ENCODE results near the gene IQCE.
"Not testable (repeated sequence)": the region's sequence is repeated elsewhere in the genome, so short reads cannot be mapped to it uniquely, and the experiment has no call there.

The IQCE gene

GRCh38 chr7:2587778-2588177 lies 29.0 kb downstream of the IQCE start:
- no peak overlapping the region for H2AFZ ChIP-seq (ENCODE audit: insufficient read depth, low read length, poor library complexity)
- no peaks in the 10 kb centered on the region for H3K27me3 ChIP-seq (ENCODE audit: insufficient read depth, low read length)
- DNase-seq, result no peak
- no peak overlapping the region for H2AK5ac ChIP-seq (ENCODE audit: low read length)
- WGBS (ENCODE audit: extremely low coverage, insufficient coverage, insufficient read length), result no CpG with 5 or more reads among the region's 21 CpGs
- H2BK120ac ChIP-seq (ENCODE audit: insufficient read depth, low read length, poor library complexity), result no peak overlapping the region
- H4K91ac ChIP-seq (ENCODE audit: low read depth, low read length), result no peak overlapping the region
- no peak overlapping the region for H3K9ac ChIP-seq (ENCODE audit: low read length)
- H4K12ac ChIP-seq (ENCODE audit: low read depth, low read length), result no peak overlapping the region
- no peaks in the 10 kb centered on the region for H3K79me2 ChIP-seq (ENCODE audit: control insufficient read depth, insufficient read depth, low read length, poor library complexity)
- H3K4me2 ChIP-seq (ENCODE audit: low read length), result no peak overlapping the region
- H3K27ac ChIP-seq (ENCODE audit: low read depth, low read length), result no peak overlapping the region
- no peaks in the 10 kb centered on the region for H3K79me1 ChIP-seq (ENCODE audit: low read length)
- no peak overlapping the region for H3K4me3 ChIP-seq (ENCODE audit: low read depth, low read length)
- no peak overlapping the region for H3K23ac ChIP-seq (ENCODE audit: low read length)
- H2BK5ac ChIP-seq (ENCODE audit: low read depth, low read length, poor library complexity), result no peak overlapping the region
- no peaks in the 10 kb centered on the region for H3K4me1 ChIP-seq (ENCODE audit: control insufficient read depth in 1 of 2, insufficient read depth in 2 of 2, low read length in 2 of 2)
- H3K14ac ChIP-seq (ENCODE audit: low read length), result no peak overlapping the region
- peaks cover 33 to 40% of the 10 kb centered on the region in 2 experiments for H3K36me3 ChIP-seq (ENCODE audit: control insufficient read depth in 1 of 2, insufficient read depth in 2 of 2, low read length in 2 of 2)
- H3K4ac ChIP-seq (ENCODE audit: low read depth, low read length), result no peak overlapping the region
- peaks cover 2% of the 10 kb centered on the region for H3K9me3 ChIP-seq (ENCODE audit: insufficient read depth, low read depth, low read length)
- no peak overlapping the region for H2BK12ac ChIP-seq (ENCODE audit: low read length)
- H4K8ac ChIP-seq (ENCODE audit: low read depth, low read length), result no peak overlapping the region
- H3K18ac ChIP-seq (ENCODE audit: low read length), result no peak overlapping the region

GRCh38 chr7:2589341-2589740 lies 30.6 kb downstream of the IQCE start:
- Histone ChIP-seq H3K9ac (ENCODE audit: low read length) (no peak overlapping the region), H4K8ac (ENCODE audit: low read depth, low read length) (no peak overlapping the region), H3K4me1 (ENCODE audit: control insufficient read depth in 1 of 2, insufficient read depth in 2 of 2, low read length in 2 of 2) (no peaks in the 10 kb centered on the region), H3K27me3 (ENCODE audit: insufficient read depth, low read length) (no peaks in the 10 kb centered on the region), H3K79me1 (ENCODE audit: low read length) (no peaks in the 10 kb centered on the region), H2AFZ (ENCODE audit: insufficient read depth, low read length, poor library complexity) (no peak overlapping the region), H3K23ac (ENCODE audit: low read length) (no peak overlapping the region), H4K91ac (ENCODE audit: low read depth, low read length) (no peak overlapping the region), H3K18ac (ENCODE audit: low read length) (no peak overlapping the region), H3K4me2 (ENCODE audit: low read length) (no peak overlapping the region), H3K9me3 (ENCODE audit: insufficient read depth, low read depth, low read length) (peaks cover 2% of the 10 kb centered on the region), H2BK5ac (ENCODE audit: low read depth, low read length, poor library complexity) (no peak overlapping the region), H2AK5ac (ENCODE audit: low read length) (no peak overlapping the region), H3K36me3 (ENCODE audit: control insufficient read depth in 1 of 2, insufficient read depth in 2 of 2, low read length in 2 of 2) (peaks cover 37 to 47% of the 10 kb centered on the region in 2 experiments), H3K27ac (ENCODE audit: low read depth, low read length) (no peak overlapping the region), H3K79me2 (ENCODE audit: control insufficient read depth, insufficient read depth, low read length, poor library complexity) (no peaks in the 10 kb centered on the region), H4K12ac (ENCODE audit: low read depth, low read length) (no peak overlapping the region), H3K14ac (ENCODE audit: low read length) (no peak overlapping the region), H2BK12ac (ENCODE audit: low read length) (no peak overlapping the region), H3K4me3 (ENCODE audit: low read depth, low read length) (no peak overlapping the region), H3K4ac (ENCODE audit: low read depth, low read length) (no peak overlapping the region), H2BK120ac (ENCODE audit: insufficient read depth, low read length, poor library complexity) (no peak overlapping the region)
- DNase-seq, result no peak
- WGBS (ENCODE audit: extremely low coverage, insufficient coverage, insufficient read length), result no CpG with 5 or more reads among the region's 16 CpGs

GRCh38 chr7:2589941-2590340 lies 31.2 kb downstream of the IQCE start:
- not testable (repeated sequence) for H3K9me3 ChIP-seq (ENCODE audit: insufficient read depth, low read depth, low read length); H3K4me3 ChIP-seq (ENCODE audit: low read depth, low read length); H2AFZ ChIP-seq (ENCODE audit: insufficient read depth, low read length, poor library complexity); H2BK12ac ChIP-seq (ENCODE audit: low read length); H4K8ac ChIP-seq (ENCODE audit: low read depth, low read length); H3K14ac ChIP-seq (ENCODE audit: low read length); H2AK5ac ChIP-seq (ENCODE audit: low read length); DNase-seq; H3K4me2 ChIP-seq (ENCODE audit: low read length); H4K91ac ChIP-seq (ENCODE audit: low read depth, low read length); H2BK5ac ChIP-seq (ENCODE audit: low read depth, low read length, poor library complexity); H4K12ac ChIP-seq (ENCODE audit: low read depth, low read length); H3K4me1 ChIP-seq (ENCODE audit: control insufficient read depth in 1 of 2, insufficient read depth in 2 of 2, low read length in 2 of 2); H2BK120ac ChIP-seq (ENCODE audit: insufficient read depth, low read length, poor library complexity); H3K9ac ChIP-seq (ENCODE audit: low read length); H3K27me3 ChIP-seq (ENCODE audit: insufficient read depth, low read length); H3K18ac ChIP-seq (ENCODE audit: low read length); H3K23ac ChIP-seq (ENCODE audit: low read length); H3K79me1 ChIP-seq (ENCODE audit: low read length); H3K4ac ChIP-seq (ENCODE audit: low read depth, low read length); H3K79me2 ChIP-seq (ENCODE audit: control insufficient read depth, insufficient read depth, low read length, poor library complexity); H3K27ac ChIP-seq (ENCODE audit: low read depth, low read length)
- WGBS (ENCODE audit: extremely low coverage, insufficient coverage, insufficient read length), result no CpG with 5 or more reads among the region's 15 CpGs
- peaks cover 38 to 50% of the 10 kb centered on the region in 2 experiments for H3K36me3 ChIP-seq (ENCODE audit: control insufficient read depth in 1 of 2, insufficient read depth in 2 of 2, low read length in 2 of 2)

- no peaks in the 10 kb centered on the region for H3K79me2 ChIP-seq (ENCODE audit: control insufficient read depth, insufficient read depth, low read length, poor library complexity)
These were observed 33.6 kb downstream of the IQCE start for GRCh38 chr7:2592375-2592865.

More at GRCh38 chr7:2592375-2592865, 33.6 kb downstream of the IQCE start:
- no peak overlapping the region for H2AFZ ChIP-seq (ENCODE audit: insufficient read depth, low read length, poor library complexity)
- no peak overlapping the region for H3K4me3 ChIP-seq (ENCODE audit: low read depth, low read length)
- H3K9me3 ChIP-seq (ENCODE audit: insufficient read depth, low read depth, low read length), result no peaks in the 10 kb centered on the region
- no peak overlapping the region for H3K14ac ChIP-seq (ENCODE audit: low read length)
- no peak overlapping the region for H4K12ac ChIP-seq (ENCODE audit: low read depth, low read length)
- no peak overlapping the region for H3K9ac ChIP-seq (ENCODE audit: low read length)
- H2BK12ac ChIP-seq (ENCODE audit: low read length), result no peak overlapping the region
- H4K91ac ChIP-seq (ENCODE audit: low read depth, low read length), result no peak overlapping the region
- H3K36me3 ChIP-seq (ENCODE audit: control insufficient read depth in 1 of 2, insufficient read depth in 2 of 2, low read length in 2 of 2), result peaks cover 40 to 49% of the 10 kb centered on the region in 2 experiments
- no peaks in the 10 kb centered on the region for H3K4me1 ChIP-seq (ENCODE audit: control insufficient read depth in 1 of 2, insufficient read depth in 2 of 2, low read length in 2 of 2)
- H3K79me1 ChIP-seq (ENCODE audit: low read length), result no peaks in the 10 kb centered on the region
- no peak overlapping the region for H3K18ac ChIP-seq (ENCODE audit: low read length)
- H4K8ac ChIP-seq (ENCODE audit: low read depth, low read length), result no peak overlapping the region
- no peak overlapping the region for H2BK120ac ChIP-seq (ENCODE audit: insufficient read depth, low read length, poor library complexity)
- no CpG with 5 or more reads among the region's 23 CpGs for WGBS (ENCODE audit: extremely low coverage, insufficient coverage, insufficient read length)
- no peak overlapping the region for H3K27ac ChIP-seq (ENCODE audit: low read depth, low read length)
- H3K4me2 ChIP-seq (ENCODE audit: low read length), result no peak overlapping the region
- no peak overlapping the region for H3K4ac ChIP-seq (ENCODE audit: low read depth, low read length)
- no peak overlapping the region for H2BK5ac ChIP-seq (ENCODE audit: low read depth, low read length, poor library complexity)
- H3K27me3 ChIP-seq (ENCODE audit: insufficient read depth, low read length), result no peaks in the 10 kb centered on the region
- no peak overlapping the region for H3K23ac ChIP-seq (ENCODE audit: low read length)
- H2AK5ac ChIP-seq (ENCODE audit: low read length), result no peak overlapping the region
- DNase-seq, result no peak
